ENCODE results near the gene TCERG1L.
"Not testable (repeated sequence)": the region's sequence is repeated elsewhere in the genome, so short reads cannot be mapped to it uniquely, and the experiment has no call there.

The TCERG1L gene

DNA sequence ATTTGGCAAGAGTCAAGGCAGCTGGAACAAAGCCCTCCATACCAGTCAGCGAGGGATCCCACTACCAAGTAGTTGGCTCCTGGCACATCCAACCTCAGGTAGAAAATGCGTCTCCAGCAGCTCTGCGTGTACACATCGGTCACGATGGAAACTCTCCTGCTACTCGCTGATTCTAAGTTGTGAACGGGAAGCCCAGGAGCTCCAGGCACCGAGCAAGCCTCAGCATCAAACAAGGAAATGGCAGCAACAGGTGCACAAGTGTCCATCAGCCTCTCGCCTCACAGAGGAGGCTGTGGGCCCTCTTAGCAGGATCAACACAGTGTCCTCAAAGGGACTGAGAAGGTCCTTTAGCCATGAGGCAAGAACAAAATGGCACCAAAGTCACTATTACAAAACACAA is 127.0 kb downstream of the TCERG1L start:
- DNase-seq (ENCODE audit: low spot score), result no peak

DNA sequence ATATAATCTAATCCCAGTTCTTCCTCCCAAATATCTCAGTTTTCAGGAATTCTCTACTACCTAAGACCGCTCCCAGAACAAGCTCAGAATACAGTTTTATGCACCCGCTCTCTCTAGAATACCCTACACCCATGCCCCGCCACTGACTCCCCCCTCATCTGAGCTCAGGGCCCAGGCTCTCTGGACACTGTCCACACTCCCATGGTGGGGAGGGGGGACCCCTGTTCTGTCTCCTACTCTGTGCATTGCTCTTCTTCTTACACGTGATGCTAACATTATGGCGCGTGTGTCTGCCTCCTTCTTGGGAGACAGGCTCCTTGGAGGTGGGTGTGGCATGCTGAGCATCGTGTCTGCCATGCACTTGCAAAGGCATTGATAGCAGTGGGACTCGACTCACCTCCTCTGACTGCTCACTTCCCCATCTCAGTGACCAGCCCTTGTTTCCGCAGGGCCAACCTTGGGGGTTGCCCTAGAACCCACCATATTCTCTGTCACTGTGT is 127.9 kb downstream of the TCERG1L start:
- no peak for DNase-seq (ENCODE audit: low spot score)

- no peak for DNase-seq (ENCODE audit: low spot score)
These were observed 130.1 kb downstream of the TCERG1L start for GRCh38 chr10:131181456-131181855.

DNA sequence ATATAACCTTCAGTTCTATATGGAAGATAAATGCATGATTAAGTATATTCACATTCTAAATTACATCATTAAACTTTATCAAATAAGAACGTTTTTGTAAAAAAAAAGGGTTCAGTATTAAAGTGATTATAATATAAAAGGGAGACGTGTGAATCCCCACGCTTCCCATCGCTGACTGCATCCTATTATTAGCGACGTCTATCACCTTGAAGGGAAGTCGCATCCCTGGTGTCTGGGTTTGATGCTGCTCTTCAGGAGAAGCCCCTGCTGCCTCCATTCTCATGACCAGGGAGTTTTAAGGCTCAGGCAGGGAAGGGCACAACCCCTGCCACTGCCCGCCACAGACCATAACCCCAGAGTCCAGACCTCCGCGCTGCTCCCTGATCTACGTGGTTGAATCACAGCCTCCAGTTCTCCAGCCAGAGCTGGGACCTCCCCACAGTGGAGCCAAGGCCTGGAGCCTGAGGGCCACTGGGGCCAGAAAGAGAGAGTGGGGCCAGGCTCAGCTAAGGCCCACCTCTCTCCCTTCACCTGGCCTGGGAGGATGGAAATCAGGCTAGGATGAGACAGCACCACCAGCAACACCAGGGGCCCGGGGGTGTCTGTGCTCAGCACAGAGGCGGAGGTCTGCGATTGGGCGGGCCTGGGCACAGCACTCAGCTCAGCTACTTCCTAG is 130.6 kb downstream of the TCERG1L start:
- DNase-seq (ENCODE audit: low spot score), result no peak

DNA sequence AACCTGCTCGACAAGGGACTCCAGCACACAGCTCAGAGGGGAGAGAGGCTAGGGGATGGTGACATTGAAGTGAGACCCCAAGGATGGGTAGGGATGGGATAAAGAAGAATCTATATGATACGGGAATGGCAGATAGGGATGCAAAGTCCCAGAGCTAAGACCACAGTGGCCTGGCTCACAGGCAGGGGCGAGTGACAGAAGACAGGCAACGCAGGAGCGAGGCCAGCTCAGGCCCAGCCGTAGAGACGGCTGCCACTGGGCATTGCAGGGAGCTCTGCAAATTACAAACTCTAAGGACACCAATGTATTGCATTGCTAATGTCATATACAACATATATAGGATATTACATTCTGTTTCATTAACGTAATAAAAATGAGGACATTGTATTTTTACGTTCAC is 131.4 kb downstream of the TCERG1L start:
- no peak for DNase-seq (ENCODE audit: low spot score)

GRCh38 chr10:131179361-131179760 is 132.2 kb downstream of the TCERG1L start:
- DNase-seq (ENCODE audit: low spot score), result no peak

GRCh38 chr10:131178521-131179331 is 132.8 kb downstream of the TCERG1L start:
- DNase-seq (ENCODE audit: low spot score), result no peak

DNA sequence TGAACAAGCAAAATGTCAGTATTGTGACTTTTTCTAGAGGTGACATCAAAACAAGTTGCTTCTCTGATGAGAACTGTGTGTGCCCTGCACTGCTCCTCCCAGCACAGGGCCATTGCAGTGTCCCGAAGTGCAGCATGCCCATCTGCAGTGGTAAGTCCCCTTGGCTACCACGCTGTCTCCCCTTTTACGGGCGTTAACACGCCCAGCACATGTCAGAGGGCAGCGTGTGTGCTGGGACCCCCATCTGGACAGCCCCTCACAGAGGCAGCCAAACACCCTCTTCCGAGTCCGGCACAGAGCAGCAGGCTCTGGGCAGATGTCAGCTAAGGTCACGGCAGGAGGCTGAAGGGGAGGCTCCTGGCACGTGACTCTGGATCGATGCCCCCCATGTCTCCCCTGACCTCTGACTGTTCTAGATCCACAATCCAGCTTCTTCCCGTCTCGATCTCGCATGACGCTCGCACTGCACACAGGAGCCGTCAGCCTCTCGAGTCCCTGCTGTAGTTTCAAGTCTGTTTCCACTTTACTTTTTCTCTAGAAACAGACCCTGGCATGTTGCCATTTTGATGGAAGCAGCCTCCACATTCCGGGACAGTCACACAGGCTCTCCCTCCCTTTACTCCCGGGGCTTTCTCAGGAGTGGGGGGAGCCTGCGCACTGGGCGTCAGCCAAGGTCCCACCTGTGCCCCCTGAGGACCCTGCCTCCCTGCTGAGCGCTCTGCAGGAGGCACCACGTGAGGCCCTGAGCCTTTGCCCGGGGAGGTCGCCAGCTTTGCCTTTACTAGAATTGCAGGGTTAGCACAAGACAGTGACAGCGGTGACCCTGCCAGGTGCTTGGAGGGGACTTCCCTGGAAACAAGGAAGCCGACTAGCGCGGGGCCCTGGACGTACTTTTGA is 133.8 kb downstream of the TCERG1L start:
- no peak for DNase-seq (ENCODE audit: low spot score)

GRCh38 chr10:131176907-131177306 is 134.6 kb downstream of the TCERG1L start:
- DNase-seq (ENCODE audit: low spot score), result no peak

GRCh38 chr10:131176324-131176723 is 135.2 kb downstream of the TCERG1L start:
- not testable (repeated sequence) for DNase-seq (ENCODE audit: low spot score)

DNA sequence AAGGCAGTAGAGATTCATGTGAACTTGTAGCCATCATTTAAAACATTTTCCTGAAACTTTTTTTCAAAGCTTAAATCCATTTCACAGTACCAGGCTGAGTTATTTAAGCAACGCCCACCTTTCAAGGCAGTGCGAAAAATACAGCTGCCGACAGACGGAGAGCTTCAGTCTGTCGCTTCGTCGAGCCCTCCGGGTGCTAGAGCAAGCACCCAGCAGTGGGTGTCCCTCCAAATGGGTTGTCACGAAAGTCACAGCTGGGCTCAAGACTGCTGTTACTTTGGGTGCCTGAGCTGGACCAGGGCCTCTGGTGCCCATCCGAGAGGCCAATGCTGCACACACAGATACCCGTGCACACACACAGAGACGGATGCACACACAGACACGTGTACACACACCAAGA is 135.6 kb downstream of the TCERG1L start:
- no peak for DNase-seq (ENCODE audit: low spot score)

DNA sequence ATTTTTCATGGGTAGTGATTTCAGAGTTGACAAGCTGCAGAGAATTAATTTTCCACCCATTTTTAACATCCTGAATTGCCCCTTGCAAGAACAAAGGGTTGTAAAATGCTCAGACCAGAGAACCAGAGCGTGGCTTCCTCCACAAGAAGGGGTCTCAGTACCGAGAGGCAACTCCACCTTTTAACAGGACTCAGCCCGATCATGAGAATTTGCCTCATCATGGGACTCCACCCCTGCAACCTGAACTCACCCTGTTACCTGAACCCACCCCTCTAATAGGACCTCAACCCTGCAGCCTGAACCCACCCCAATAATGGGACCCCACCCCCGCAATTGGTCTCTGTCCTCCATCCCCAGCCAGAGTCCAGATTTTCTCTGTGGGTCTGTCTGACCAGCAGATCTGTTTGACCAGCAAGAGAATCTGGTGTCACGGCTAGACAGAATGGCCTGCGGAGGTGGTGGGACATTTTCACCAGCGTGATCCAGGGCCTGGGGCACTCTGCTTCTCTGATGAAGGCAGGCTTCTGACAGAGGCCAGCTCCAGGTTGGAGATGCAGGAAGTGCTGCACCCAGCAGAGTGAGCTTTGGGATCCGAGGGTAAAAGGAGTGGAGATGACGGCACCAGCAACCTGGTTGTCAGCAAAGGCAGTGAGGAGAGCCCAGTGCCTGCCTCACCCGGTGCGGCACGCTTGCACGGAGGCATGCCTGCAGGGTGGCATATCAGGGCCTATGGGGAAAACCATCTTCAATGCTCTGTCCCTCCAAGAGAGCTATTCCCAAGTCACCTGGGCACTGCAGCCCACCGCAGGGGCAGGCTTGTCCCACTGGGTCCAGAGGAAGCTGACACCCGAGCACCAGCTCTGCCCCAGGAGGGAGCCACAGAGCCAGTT is 136.6 kb downstream of the TCERG1L start:
- DNase-seq (ENCODE audit: low spot score), result no peak

- no peak for DNase-seq (ENCODE audit: low spot score)
These were observed 137.3 kb downstream of the TCERG1L start for GRCh38 chr10:131174211-131174565.

- DNase-seq (ENCODE audit: low spot score), result no peak
These were observed 137.9 kb downstream of the TCERG1L start for GRCh38 chr10:131173484-131174210.

GRCh38 chr10:131172433-131172832 is 139.1 kb downstream of the TCERG1L start:
- DNase-seq (ENCODE audit: low spot score), result no peak

GRCh38 chr10:131169146-131169545 is 142.4 kb downstream of the TCERG1L start:
- DNase-seq (ENCODE audit: low spot score), result no peak

- no peak for DNase-seq (ENCODE audit: low spot score)
These were observed 143.2 kb downstream of the TCERG1L start for GRCh38 chr10:131168238-131168875.

GRCh38 chr10:131167036-131167860 is 144.3 kb downstream of the TCERG1L start:
- no peak for DNase-seq (ENCODE audit: low spot score)

- no peak for DNase-seq (ENCODE audit: low spot score)
These were observed 145.0 kb downstream of the TCERG1L start for GRCh38 chr10:131166486-131166885.
